Activated CD4-positive, CD25-positive, alpha-beta regulatory T cell treated with anti-CD3 and anti-CD28 coated beads, Interleukin-2, amount 50 U/mL, for 72 hours (primary cell): ENCODE data around the gene CCDC137.

Source experiments
- DNase-seq: peaks from one replicate; pipeline ENCODE4 v3.0.0; 2021

CCDC137 gene

GRCh38 chr17:81717766-81718089 is 51.2 kb downstream of the CCDC137 start:
- DNase-seq = no peak

DNA sequence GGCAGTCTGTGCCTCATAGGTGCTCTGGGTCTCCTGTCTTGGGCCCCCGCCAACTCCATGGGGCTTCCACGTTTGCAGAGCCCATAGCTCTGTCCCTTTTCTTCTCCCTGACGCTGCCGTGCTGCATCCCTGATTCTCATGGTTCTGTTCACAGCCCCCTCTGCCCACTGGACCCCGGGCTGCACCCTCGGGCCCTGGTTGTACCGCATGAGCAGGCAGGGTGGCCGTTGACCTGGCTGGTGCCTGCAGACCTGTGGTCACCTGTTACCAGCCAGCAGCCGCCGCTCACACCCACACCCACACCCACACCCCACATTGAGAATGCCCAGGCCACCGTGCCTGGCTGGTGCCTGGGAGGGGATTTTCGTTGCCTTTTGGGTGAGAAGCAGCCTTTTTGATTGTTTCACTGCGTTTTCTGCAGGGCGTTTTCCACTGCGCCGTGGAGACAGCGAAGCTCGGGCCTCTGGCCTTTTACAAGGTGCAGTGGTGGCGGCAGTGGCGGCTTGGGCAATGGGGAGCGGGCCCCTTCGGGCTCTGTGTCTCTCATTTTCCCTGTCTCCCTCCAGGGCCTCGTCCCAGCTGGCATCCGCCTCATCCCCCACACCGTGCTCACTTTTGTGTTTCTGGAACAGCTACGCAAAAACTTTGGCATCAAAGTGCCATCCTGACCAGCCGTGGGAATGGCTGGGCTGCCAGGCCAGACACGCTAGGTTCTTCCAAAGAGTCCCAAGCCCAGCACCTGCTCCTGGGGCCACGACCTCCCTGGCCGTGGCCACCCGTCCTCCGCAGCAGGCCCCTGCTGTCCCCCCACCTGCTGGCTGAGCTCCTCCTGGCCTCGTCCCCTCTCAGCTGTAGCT is 53.1 kb downstream of the CCDC137 start:
- DNase-seq = no peak

- DNase-seq = no peak
Measured at GRCh38 chr17:81720267-81721071, 53.9 kb downstream of the CCDC137 start.

GRCh38 chr17:81722184-81723120 is 55.9 kb downstream of the CCDC137 start:
- DNase-seq = no peak
